Measurements from ENCODE around the gene SCN9A.

Gene SCN9A

DNA sequence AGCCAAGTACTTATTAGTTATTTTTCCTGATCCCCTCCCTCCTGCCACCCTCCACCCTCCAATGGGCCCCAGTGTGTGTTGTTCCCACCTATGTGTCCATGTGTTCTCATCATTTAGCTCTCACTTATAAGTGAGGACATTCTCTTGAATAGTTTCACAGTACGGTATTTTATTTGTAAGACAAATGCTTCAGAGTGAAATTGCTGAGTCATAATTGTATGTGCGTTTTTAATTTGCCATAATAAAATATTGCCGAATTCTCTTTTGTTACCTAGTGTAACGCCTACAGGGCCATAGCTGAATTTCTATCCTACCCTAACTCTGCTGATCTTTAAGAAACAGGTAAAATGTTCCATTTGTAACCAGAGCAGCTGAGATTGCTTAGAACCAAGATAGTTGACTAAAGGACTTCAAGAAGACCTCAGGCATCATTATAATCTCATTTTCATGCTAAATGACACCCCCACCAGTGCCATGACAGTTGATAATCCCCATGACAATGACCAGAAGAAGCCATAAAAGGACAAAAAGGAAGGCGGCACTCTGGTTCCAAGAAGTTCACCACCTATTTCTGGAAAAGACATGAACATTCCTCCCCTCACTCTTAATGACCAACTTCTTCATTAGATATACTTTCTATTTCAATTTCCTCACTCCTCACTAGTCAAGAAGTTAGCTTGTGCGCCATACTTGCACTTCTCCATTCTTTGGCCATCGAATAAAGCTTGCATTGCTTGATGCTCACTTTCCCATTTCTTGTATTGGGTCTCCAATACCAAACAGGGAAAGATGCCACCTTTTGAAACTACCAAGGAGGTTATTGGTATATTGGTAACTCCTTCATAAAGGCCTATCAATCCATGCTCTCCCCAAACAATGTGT is 18.4 kb downstream of the SCN9A start:
- TF ChIP-seq, protein P1, sequence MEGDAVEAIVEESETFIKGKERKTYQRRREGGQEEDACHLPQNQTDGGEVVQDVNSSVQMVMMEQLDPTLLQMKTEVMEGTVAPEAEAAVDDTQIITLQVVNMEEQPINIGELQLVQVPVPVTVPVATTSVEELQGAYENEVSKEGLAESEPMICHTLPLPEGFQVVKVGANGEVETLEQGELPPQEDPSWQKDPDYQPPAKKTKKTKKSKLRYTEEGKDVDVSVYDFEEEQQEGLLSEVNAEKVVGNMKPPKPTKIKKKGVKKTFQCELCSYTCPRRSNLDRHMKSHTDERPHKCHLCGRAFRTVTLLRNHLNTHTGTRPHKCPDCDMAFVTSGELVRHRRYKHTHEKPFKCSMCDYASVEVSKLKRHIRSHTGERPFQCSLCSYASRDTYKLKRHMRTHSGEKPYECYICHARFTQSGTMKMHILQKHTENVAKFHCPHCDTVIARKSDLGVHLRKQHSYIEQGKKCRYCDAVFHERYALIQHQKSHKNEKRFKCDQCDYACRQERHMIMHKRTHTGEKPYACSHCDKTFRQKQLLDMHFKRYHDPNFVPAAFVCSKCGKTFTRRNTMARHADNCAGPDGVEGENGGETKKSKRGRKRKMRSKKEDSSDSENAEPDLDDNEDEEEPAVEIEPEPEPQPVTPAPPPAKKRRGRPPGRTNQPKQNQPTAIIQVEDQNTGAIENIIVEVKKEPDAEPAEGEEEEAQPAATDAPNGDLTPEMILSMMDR (IDR thresholded peaks at IDR 0.05; ENCODE audit: low read depth, low read length): no peak
- no peak overlapping the region for H3K4me3 ChIP-seq (ENCODE audit: low read depth, low read length)
- in situ Hi-C loops (cut with HindIII; ENCODE audit: low sequenced_read_pairs): no loop called here
- no peak for DNase-seq (ENCODE audit: low read depth, low spot score)

DNA sequence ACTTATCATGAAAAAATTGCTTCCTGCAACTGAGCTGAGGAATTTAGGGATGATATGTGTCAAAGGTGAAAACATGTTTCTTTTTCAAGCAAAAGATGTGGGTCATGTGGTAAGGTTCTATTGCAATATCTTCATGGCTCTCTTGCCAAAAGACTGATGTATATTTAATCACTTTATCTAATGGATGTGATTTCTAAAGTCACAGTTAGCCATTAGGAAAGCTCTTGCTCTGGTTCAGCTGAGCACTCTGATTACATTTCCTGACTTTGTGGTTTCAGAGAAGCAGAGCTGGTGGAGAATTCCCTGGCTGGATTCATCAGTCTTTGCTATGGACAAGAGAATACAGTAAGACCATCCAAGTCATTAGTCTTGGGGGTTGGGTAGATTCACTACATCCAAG is 24.4 kb downstream of the SCN9A start:
- peak; percentile 44 for DNase-seq (ENCODE audit: low read depth, low spot score)
- in situ Hi-C loops (cut with HindIII; ENCODE audit: low sequenced_read_pairs): no loop called here
- no peak overlapping the region for H3K4me3 ChIP-seq (ENCODE audit: low read depth, low read length)
- TF ChIP-seq, protein P1 (IDR thresholded peaks at IDR 0.05; ENCODE audit: low read depth, low read length): no peak

DNA sequence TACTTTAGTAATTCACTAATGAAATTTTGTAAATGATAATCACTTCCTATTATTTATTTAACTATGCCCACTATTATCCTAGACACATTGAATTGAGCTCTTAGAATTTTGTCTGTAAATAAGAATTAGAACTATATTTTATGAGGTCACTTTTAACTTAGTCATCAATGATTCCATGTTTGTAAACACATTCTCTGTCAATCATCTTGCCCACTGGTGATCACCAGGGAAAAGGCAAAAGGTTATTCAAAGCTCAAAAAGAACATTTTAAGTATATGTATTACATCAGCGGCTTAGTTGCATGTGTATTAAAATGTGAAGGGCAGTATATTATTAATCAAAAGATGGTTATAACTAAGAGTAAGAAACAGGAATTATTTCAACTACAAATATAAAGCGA is 25.2 kb downstream of the SCN9A start:
- TF ChIP-seq, protein P1 (IDR thresholded peaks at IDR 0.05; ENCODE audit: low read depth, low read length): no peak
- in situ Hi-C loops (cut with HindIII; ENCODE audit: low sequenced_read_pairs): no loop called here

DNA sequence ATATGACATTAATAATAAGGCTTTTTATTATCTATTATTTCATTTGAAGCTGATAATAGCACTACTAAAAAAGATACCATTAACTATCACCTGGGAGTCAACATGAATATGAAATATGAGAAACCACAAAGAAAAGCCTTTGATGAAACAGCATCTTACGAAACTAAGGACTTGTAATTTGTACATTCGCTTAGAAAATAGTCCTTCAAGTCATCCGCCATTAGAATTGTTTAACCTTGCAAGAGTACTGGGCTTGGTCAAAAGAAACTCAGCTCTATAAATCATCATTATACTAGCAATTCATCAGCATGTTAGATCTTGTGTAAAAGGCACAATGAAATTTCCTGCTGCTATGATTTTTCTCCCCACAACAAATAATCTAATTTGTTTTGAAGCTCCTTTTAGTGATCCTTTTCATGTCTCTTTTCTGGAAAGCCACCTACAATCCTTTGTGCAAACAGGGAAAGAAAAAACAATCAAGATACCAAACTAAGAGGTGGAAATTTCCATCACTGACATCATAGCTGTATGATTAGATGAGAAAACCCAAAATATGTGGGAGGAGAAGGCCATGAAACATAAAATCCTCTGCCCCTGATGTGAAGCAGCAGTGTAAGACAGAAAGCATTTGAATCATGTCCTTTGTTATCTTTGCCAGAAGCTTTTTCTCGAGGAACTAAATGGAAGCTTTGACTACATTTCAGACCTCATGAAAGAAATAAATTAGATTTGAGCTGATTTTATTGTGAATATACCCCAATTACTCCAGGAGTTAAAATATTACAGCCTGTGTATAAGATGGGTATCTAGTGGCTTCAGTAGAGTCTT is 31.2 kb downstream of the SCN9A start:
- in situ Hi-C loops (cut with HindIII; ENCODE audit: low sequenced_read_pairs): no loop called here
- H3K4me3 ChIP-seq (ENCODE audit: low read depth, low read length): no peak overlapping the region
- TF ChIP-seq, protein P1 (IDR thresholded peaks at IDR 0.05; ENCODE audit: low read depth, low read length): no peak
- peak; percentile 57 for DNase-seq (ENCODE audit: low read depth, low spot score)

More for the DNA sequence above, 25.2 kb downstream of the SCN9A start:
- no peak for DNase-seq (ENCODE audit: low read depth, low spot score)
- H3K4me3 ChIP-seq (ENCODE audit: low read depth, low read length): no peak overlapping the region

DNA sequence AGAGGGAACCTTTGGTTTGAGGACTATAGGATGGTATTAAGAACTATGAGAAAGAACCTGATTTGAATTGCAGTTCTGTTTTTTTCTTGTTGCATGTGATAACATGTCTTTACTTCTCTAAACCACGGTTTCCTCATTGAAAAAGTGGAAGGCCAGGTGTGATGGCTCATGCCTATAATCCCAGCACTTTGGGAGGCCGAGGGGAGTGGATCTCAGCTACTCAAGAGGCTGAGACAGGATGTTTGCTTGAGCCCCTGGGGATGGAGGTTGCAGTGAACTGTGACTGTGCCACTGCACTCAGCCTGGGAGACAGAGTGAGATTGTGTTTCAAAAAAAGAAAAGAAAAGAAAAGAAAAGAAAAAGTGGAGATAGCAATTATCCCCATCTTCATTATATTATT is 32.3 kb downstream of the SCN9A start:
- in situ Hi-C loops (cut with HindIII; ENCODE audit: low sequenced_read_pairs): no loop called here
- no peak overlapping the region for H3K4me3 ChIP-seq (ENCODE audit: low read depth, low read length)
- no peak for DNase-seq (ENCODE audit: low read depth, low spot score)
- TF ChIP-seq, protein P1 (IDR thresholded peaks at IDR 0.05; ENCODE audit: low read depth, low read length): no peak

DNA sequence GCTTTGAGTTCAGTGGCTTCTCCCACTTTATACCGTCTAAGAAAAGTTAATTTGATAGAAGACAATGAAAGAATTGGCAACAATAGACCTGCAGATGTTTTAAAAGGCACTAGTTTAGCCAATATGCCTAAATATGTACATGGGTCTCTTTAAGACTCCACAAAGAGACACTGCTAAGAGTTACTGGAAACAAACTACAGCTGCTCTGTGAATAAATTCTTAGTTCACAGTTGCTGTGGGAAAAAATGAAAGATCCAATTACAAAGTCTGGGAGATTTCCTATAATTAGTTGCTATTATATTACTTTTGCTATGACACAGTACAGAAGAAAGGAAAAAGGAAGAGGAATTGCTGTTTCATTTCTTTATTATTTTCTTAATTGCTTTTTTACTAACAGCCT is 34.3 kb downstream of the SCN9A start:
- TF ChIP-seq, protein P1 (IDR thresholded peaks at IDR 0.05; ENCODE audit: low read depth, low read length): no peak
- in situ Hi-C loops (cut with HindIII; ENCODE audit: low sequenced_read_pairs): no loop called here
- DNase-seq (ENCODE audit: low read depth, low spot score): no peak
- no peak overlapping the region for H3K4me3 ChIP-seq (ENCODE audit: low read depth, low read length)
